Measurements from ENCODE around the gene UGT1A7. TPM values are rescaled to one million over a fixed set of nuclear protein-coding genes. Genes with fewer than 3 reads are reported as not detected.

UGT1A7 gene
- total and polyA plus RNA-seq, 9 of the 15 experiments (the other 6 are each of a cell fraction or from before 2014, with no cell fraction given) = not detected

- no peak for TF ChIP-seq ZNF407 (IDR thresholded peaks at IDR 0.05; ENCODE audit: low read depth)
- no peak for TF ChIP-seq RBM34 (IDR thresholded peaks at IDR 0.05; ENCODE audit: borderline replicate concordance, insufficient read depth, low read length)
- TF ChIP-seq ARID2 (IDR thresholded peaks at IDR 0.05) = no peak
- TF ChIP-seq ATF2 (CRISPR knock-in tag; IDR thresholded peaks at IDR 0.05) = no peak
- TF ChIP-seq CREB3 (tag; conservative IDR thresholded peaks at IDR 0.05; ENCODE audit: low read depth) = no peak
- no peak for TF ChIP-seq NR0B1 (IDR thresholded peaks at IDR 0.05; ENCODE audit: partially characterized antibody)
These were observed 135.7 kb downstream of the UGT1A7 start (continued) for GRCh38 chr2:233817361-233817911.
